MG63 (cell line): ENCODE results near the gene KRTAP4-16. TPM values are rescaled to one million over a fixed set of nuclear protein-coding genes. Genes with fewer than 3 reads are reported as not detected.
"Not testable (repeated sequence)": the region's sequence is repeated elsewhere in the genome, so short reads cannot be mapped to it uniquely, and the experiment has no call there.

Source experiments
- DNase-seq: peaks from one replicate; pipeline ENCODE4 v3.0.0-alpha.2; 2020
- H3K27me3 ChIP-seq: fragments of 250-450 bp; sonication (Bioruptor Pico); 2 replicates; pipeline ENCODE4 v1.5.1; 2020; ENCODE audit warnings: mild to moderate bottlenecking, moderate library complexity
- H3K36me3 ChIP-seq: fragments of 250-450 bp; sonication (Bioruptor Pico); 2 replicates; pipeline ENCODE4 v1.5.1; 2020; ENCODE audit warnings: mild to moderate bottlenecking, moderate library complexity
- H3K4me3 ChIP-seq: fragments of 250-450 bp; sonication (Bioruptor Pico); 2 replicates; pipeline ENCODE4 v1.5.1; 2020; ENCODE audit warnings: mild to moderate bottlenecking, moderate library complexity
- H3K9me3 ChIP-seq: fragments of 250-450 bp; sonication (Bioruptor Pico); 2 replicates; pipeline ENCODE4 v1.5.1; 2020; ENCODE audit warnings: mild to moderate bottlenecking, moderate library complexity
- total RNA-seq: library from RNA; depleted of rRNA; stranded (reverse); fragments of >200 nt; shearing (Covaris generic); gene quantifications from 2 replicates; pipeline ENCODE4 v1.2.3, GENCODE V29; 2014; ENCODE audit warnings: low replicate concordance

Gene KRTAP4-16
- total RNA-seq, 1 experiment from 2014 or later, result not detected

GRCh38 chr17:41098481-41098880 lies 3.5 kb downstream of the KRTAP4-16 start:
- no peaks in the 10 kb centered on the region for H3K9me3 ChIP-seq
- H3K36me3 ChIP-seq, result no peaks in the 10 kb centered on the region
- DNase-seq, result peak; percentile 43
- H3K4me3 ChIP-seq, result no peak overlapping the region
- no peaks in the 10 kb centered on the region for H3K27me3 ChIP-seq

GRCh38 chr17:41098042-41098441 lies 4.0 kb downstream of the KRTAP4-16 start, which contains the start of gene KRTAP4-8:
KRTAP4-8 (minus strand) TSS chr17:41098142; CDS start chr17:41098084, 58 bp downstream.
- no peak for DNase-seq
- H3K9me3 ChIP-seq, result peaks cover 3% of the 10 kb centered on the region
- no peaks in the 10 kb centered on the region for H3K36me3 ChIP-seq
- no peaks in the 10 kb centered on the region for H3K27me3 ChIP-seq
- H3K4me3 ChIP-seq, result no peak within 1 kb of the TSS

GRCh38 chr17:41096055-41096454 lies 6.0 kb downstream of the KRTAP4-16 start:
- Histone ChIP-seq H3K9me3 (peaks cover 6% of the 10 kb centered on the region), H3K36me3 (no peaks in the 10 kb centered on the region), H3K4me3 (no peak overlapping the region), H3K27me3 (no peaks in the 10 kb centered on the region)
- no peak for DNase-seq

- not testable (repeated sequence) for H3K9me3 ChIP-seq, H3K36me3 ChIP-seq, DNase-seq, H3K27me3 ChIP-seq, H3K4me3 ChIP-seq
Measured at GRCh38 chr17:41088760-41089352, 13.2 kb downstream of the KRTAP4-16 start.

- not testable (repeated sequence) for H3K4me3 ChIP-seq, DNase-seq, H3K36me3 ChIP-seq, H3K27me3 ChIP-seq, H3K9me3 ChIP-seq
Measured at GRCh38 chr17:41084100-41084856, 17.7 kb downstream of the KRTAP4-16 start, which contains the start of gene KRTAP4-7. KRTAP4-7 (plus strand) TSS chr17:41084150; CDS start chr17:41084207, 57 bp downstream.

- not testable (repeated sequence) for H3K27me3 ChIP-seq, H3K4me3 ChIP-seq, DNase-seq, H3K36me3 ChIP-seq, H3K9me3 ChIP-seq
Measured at GRCh38 chr17:41083427-41083826, 18.6 kb downstream of the KRTAP4-16 start.

GRCh38 chr17:41082626-41083025 lies 19.4 kb downstream of the KRTAP4-16 start:
- no peak overlapping the region for H3K4me3 ChIP-seq
- no peak for DNase-seq
- H3K36me3 ChIP-seq, result no peaks in the 10 kb centered on the region

GRCh38 chr17:41076788-41077187 lies 25.2 kb downstream of the KRTAP4-16 start:
- Histone ChIP-seq H3K36me3 (no peaks in the 10 kb centered on the region), H3K9me3 (no peaks in the 10 kb centered on the region)

More at GRCh38 chr17:41082626-41083025, 19.4 kb downstream of the KRTAP4-16 start:
- no peaks in the 10 kb centered on the region for H3K27me3 ChIP-seq
- H3K9me3 ChIP-seq, result no peaks in the 10 kb centered on the region

GRCh38 chr17:41073676-41074075 lies 28.3 kb downstream of the KRTAP4-16 start:
- DNase-seq, result no peak
- no peaks in the 10 kb centered on the region for H3K36me3 ChIP-seq
- no peaks in the 10 kb centered on the region for H3K27me3 ChIP-seq
- no peaks in the 10 kb centered on the region for H3K9me3 ChIP-seq
- no peak overlapping the region for H3K4me3 ChIP-seq

More at GRCh38 chr17:41076788-41077187, 25.2 kb downstream of the KRTAP4-16 start:
- no peak overlapping the region for H3K4me3 ChIP-seq
- no peaks in the 10 kb centered on the region for H3K27me3 ChIP-seq
- no peak for DNase-seq

- no peak for DNase-seq
- no peaks in the 10 kb centered on the region for H3K27me3 ChIP-seq
- no peak overlapping the region for H3K4me3 ChIP-seq
- no peaks in the 10 kb centered on the region; the same call in 1 of the 2 replicates for H3K9me3 ChIP-seq
- no peaks in the 10 kb centered on the region for H3K36me3 ChIP-seq
Measured at GRCh38 chr17:41071606-41072360, 30.2 kb downstream of the KRTAP4-16 start.

- H3K27me3 ChIP-seq, result no peaks in the 10 kb centered on the region
- H3K36me3 ChIP-seq, result no peaks in the 10 kb centered on the region
- H3K9me3 ChIP-seq, result no peaks in the 10 kb centered on the region; the same call in 1 of the 2 replicates
- no peak for DNase-seq
- no peak overlapping the region for H3K4me3 ChIP-seq
Measured at GRCh38 chr17:41069031-41069430, 33.0 kb downstream of the KRTAP4-16 start.

GRCh38 chr17:41067281-41067680 lies 34.7 kb downstream of the KRTAP4-16 start:
- no peak overlapping the region for H3K4me3 ChIP-seq
- no peak for DNase-seq
- no peaks in the 10 kb centered on the region for H3K36me3 ChIP-seq
- no peaks in the 10 kb centered on the region for H3K27me3 ChIP-seq
- H3K9me3 ChIP-seq, result no peaks in the 10 kb centered on the region; the same call in 1 of the 2 replicates

- Histone ChIP-seq H3K4me3 (no peak within 1 kb of the TSS), H3K9me3 (no peaks in the 10 kb centered on the region; the same call in 1 of the 2 replicates), H3K27me3 (no peaks in the 10 kb centered on the region), H3K36me3 (no peaks in the 10 kb centered on the region)
- DNase-seq, result peak; percentile 34
Measured at GRCh38 chr17:41065829-41066624, 36.0 kb downstream of the KRTAP4-16 start, which contains the start of gene KRTAP2-4. KRTAP2-4 (minus strand) TSS chr17:41065879; CDS start chr17:41065845, 34 bp downstream.

- not testable (repeated sequence) for H3K4me3 ChIP-seq, H3K9me3 ChIP-seq, H3K27me3 ChIP-seq, DNase-seq, H3K36me3 ChIP-seq
Measured at GRCh38 chr17:41065016-41065689, 36.9 kb downstream of the KRTAP4-16 start.

- Histone ChIP-seq H3K27me3 (no peaks in the 10 kb centered on the region), H3K9me3 (no peaks in the 10 kb centered on the region; the same call in 1 of the 2 replicates), H3K4me3 (no peak overlapping the region), H3K36me3 (no peaks in the 10 kb centered on the region)
- DNase-seq, result no peak
Measured at GRCh38 chr17:41064301-41064700, 37.7 kb downstream of the KRTAP4-16 start.

GRCh38 chr17:41063449-41063848 lies 38.6 kb downstream of the KRTAP4-16 start:
- Histone ChIP-seq H3K9me3 (no peaks in the 10 kb centered on the region; the same call in 1 of the 2 replicates), H3K4me3 (no peak overlapping the region), H3K27me3 (no peaks in the 10 kb centered on the region), H3K36me3 (no peaks in the 10 kb centered on the region)
- no peak for DNase-seq
